Endothelial cell of umbilical vein (primary cell): ENCODE data around the gene OR52A5. TPM values are rescaled to one million over a fixed set of nuclear protein-coding genes. Genes with fewer than 3 reads are reported as not detected.

Source experiments
- BruUV-seq: library from RNA; stranded (reverse); fragments of 400-500 nt; replicated peaks from 2 replicates; lab custom pipeline; 2021; lab: Mats Ljungman, UMichigan
- CTCF ChIA-PET: fragments of 300-600, 350-600 bp; sonication (Branson Sonifier 250); formaldehyde crosslinking; loops from one replicate; lab custom pipeline; 2021; ENCODE audit warnings: antibody characterized with exemption, inconsistent platforms; lab: Charles Lee
- POLR2A ChIA-PET: fragments of 300-600, 350-600 bp; sonication (Branson Sonifier 250); formaldehyde crosslinking; loops from one replicate; lab custom pipeline; 2021; ENCODE audit warnings: antibody characterized with exemption, inconsistent platforms; lab: Charles Lee
- DNase-seq: peaks from one replicate; pipeline ENCODE4 v3.0.0-alpha.2; 2011; ENCODE audit warnings: low read depth, low spot score
- FAIRE-seq: peaks from 2 replicates; lab custom pipeline; 2011; peaks lifted over from hg19 to GRCh38; lab: Jason Lieb, UNC
- H2AFZ ChIP-seq: 2 replicates; pipeline ENCODE4 v1.6.0; 2012; ENCODE audit warnings: low read depth, low read length, control low read depth, inconsistent platforms
- H3K27ac ChIP-seq: 2 replicates; pipeline ENCODE4 v1.5.1; 2011; ENCODE audit warnings: low read depth, mild to moderate bottlenecking, control low read depth, low read length, moderate library complexity; ENCODE audit not compliant: insufficient read depth
- H3K27me3 ChIP-seq, 2 experiments: 2 replicates each; pipeline versions ENCODE4 v1.6.0 to v1.6.1; 2011; ENCODE audit warnings: low read length in 2 of 2, mixed read lengths in 1 of 2; ENCODE audit not compliant: control insufficient read depth in 2 of 2, insufficient read depth in 2 of 2
- H3K36me3 ChIP-seq, 2 experiments: 2 replicates in 1 of 2; 3 replicates in 1 of 2; pipeline ENCODE4 v1.5.1; 2011; ENCODE audit warnings: low read length in 2 of 2, mild to moderate bottlenecking in 1 of 2, moderate library complexity in 1 of 2; ENCODE audit not compliant: control insufficient read depth in 2 of 2, insufficient read depth in 2 of 2; ENCODE audit errors: extremely low read depth in 1 of 2
- H3K4me1 ChIP-seq: 3 replicates; pipeline ENCODE4 v1.5.1; 2011; ENCODE audit warnings: mild to moderate bottlenecking, low read length; ENCODE audit not compliant: control insufficient read depth, insufficient read depth; ENCODE audit errors: extremely low read depth
- H3K4me2 ChIP-seq: 2 replicates; pipeline ENCODE4 v1.6.1; 2011; ENCODE audit warnings: low read length, control low read depth, mixed read lengths; ENCODE audit not compliant: insufficient read depth
- H3K4me3 ChIP-seq, 3 experiments: fragments of 200-600 bp in 1 of 3; sonication (generic), shearing (Covaris generic) in 1 of 3; replicated peaks in 1 of 3; 2 replicates each; pipeline ENCODE4 v1.5.1; 2011 to 2016; ENCODE audit warnings: control low read depth in 3 of 3, low read length in 3 of 3, mild to moderate bottlenecking in 2 of 3, inconsistent platforms in 1 of 3, low read depth in 1 of 3, moderate library complexity in 1 of 3; ENCODE audit not compliant: insufficient read depth in 1 of 3
- H3K79me2 ChIP-seq: 2 replicates; pipeline ENCODE4 v1.6.0; 2012; ENCODE audit warnings: low read length, inconsistent platforms; ENCODE audit not compliant: control insufficient read depth, insufficient read depth
- H3K9ac ChIP-seq: replicated peaks from 2 replicates; pipeline ENCODE3; 2011; ENCODE audit warnings: low read length, control low read depth; ENCODE audit not compliant: insufficient read depth; ENCODE audit errors: extremely low read depth
- H3K9me1 ChIP-seq: replicated peaks from 3 replicates; pipeline ENCODE4 v1.6.0; 2011; ENCODE audit warnings: mild to moderate bottlenecking, low read length; ENCODE audit not compliant: control insufficient read depth, insufficient read depth; ENCODE audit errors: extremely low read depth
- H3K9me3 ChIP-seq: replicated peaks from 2 replicates; pipeline ENCODE4 v1.5.1; 2012; ENCODE audit warnings: low read length, inconsistent platforms; ENCODE audit not compliant: control insufficient read depth, insufficient read depth
- H4K20me1 ChIP-seq: replicated peaks from 2 replicates; pipeline ENCODE3; 2011; ENCODE audit warnings: mild to moderate bottlenecking, low read length; ENCODE audit not compliant: control insufficient read depth, insufficient read depth; ENCODE audit errors: extremely low read depth
- CTCF ChIP-seq, 2 donors: IDR thresholded peaks; 1 replicate in 1 of 2; 2 replicates in 1 of 2; pipeline ENCODE4 v1.5.1; 2011; ENCODE audit warnings: low read length in 2 of 2, mild to moderate bottlenecking in 2 of 2, moderate library complexity in 2 of 2, control low read depth in 1 of 2, inconsistent platforms in 1 of 2, low read depth in 1 of 2; ENCODE audit not compliant: insufficient read depth in 1 of 2; ENCODE audit errors: extremely low read depth in 1 of 2
- FOS ChIP-seq: IDR thresholded peaks from 2 replicates; pipeline ENCODE4 v1.6.1; 2011; ENCODE audit warnings: mild to moderate bottlenecking, low read length, moderate library complexity, borderline replicate concordance; ENCODE audit not compliant: insufficient read depth
- dilution Hi-C: fragments of 300-500 bp; cut with MboI; formaldehyde crosslinking; loops from one replicate; pipeline ENCODE4 v1.15.0; 2019; ENCODE audit warnings: low sequenced_read_pairs; ENCODE audit not compliant: extremely low pct_ligation_motif_present
- intact Hi-C: fragments of 100-400 bp; cut with micrococcal nuclease; formaldehyde crosslinking; loops from one replicate; pipeline ENCODE4 v1.10.0; 2022
- polyA plus RNA-seq, 4 experiments: library from polyadenylated mRNA; depleted of rRNA in 3 of 4; stranded (reverse) in 3 of 4; unstranded in 1 of 4; fragments of >200 nt; gene quantifications; 2 replicates each; pipeline versions ENCODE4 v1.2.1 to v1.2.3, GENCODE V29; 2011 to 2012; ENCODE audit warnings: missing spikeins in 1 of 4
- total RNA-seq: library from RNA; stranded (reverse); gene quantifications from 2 replicates; pipeline ENCODE4 v1.2.3, GENCODE V29; 2021

Gene OR52A5
- total and polyA plus RNA-seq, 2 donors (not counting 3 experiments of a cell fraction or from before 2014, with no cell fraction given) = not detected

GRCh38 chr11:5123802-5124521 is 14.2 kb downstream of the OR52A5 start:
- Histone ChIP-seq H3K79me2 (no peaks in the 10 kb centered on the region), H3K9ac (no peak overlapping the region), H3K4me1 (no peaks in the 10 kb centered on the region), H4K20me1 (no peaks in the 10 kb centered on the region), H3K4me2 (no peak overlapping the region), H2AFZ (no peak overlapping the region), H3K9me3 (no peaks in the 10 kb centered on the region), H3K9me1 (no peaks in the 10 kb centered on the region), H3K4me3 (no peak overlapping the region), H3K27ac (no peak overlapping the region), H3K27me3 (no peaks in the 10 kb centered on the region), H3K36me3 (no peaks in the 10 kb centered on the region)
- ChIA-PET POLR2A (no interaction called here), CTCF (interaction anchor here (0.7 to 2.5 kb wide), 12 partner anchors 15 to 686 kb away, joined by 3 to 58 read pairs (median 4); partner anchors contain the start of gene OR52A5)
- TF ChIP-seq CTCF (IDR thresholded peaks at IDR 0.05; ENCODE audit: extremely low read depth in 1 of 2, insufficient read depth in 1 of 2, low read depth in 1 of 2, low read length in 2 of 2) = peak; percentile 68 to 80
- no peak for TF ChIP-seq FOS
- DNase-seq = peak; percentile 75
- intact Hi-C loops = loop anchor here (1.0 to 10.0 kb wide), 6 partner anchors 81 to 768 kb away; partner anchors contain the start of genes OR52E5 and OR52N2
- dilution Hi-C loops = no loop called here
- FAIRE-seq = no peak
- no TSS peak for BruUV-seq

- Histone ChIP-seq H2AFZ (no peak overlapping the region), H3K4me3 (no peak overlapping the region), H3K27ac (no peak overlapping the region), H3K36me3 (no peaks in the 10 kb centered on the region), H3K9ac (no peak overlapping the region), H3K4me2 (no peak overlapping the region), H3K27me3 (peaks cover 0 to 2% of the 10 kb centered on the region in 2 experiments), H3K9me3 (no peaks in the 10 kb centered on the region), H3K79me2 (no peaks in the 10 kb centered on the region), H3K9me1 (no peaks in the 10 kb centered on the region), H4K20me1 (no peaks in the 10 kb centered on the region), H3K4me1 (no peaks in the 10 kb centered on the region)
- no peak for DNase-seq
- intact Hi-C loops = no loop called here
- TF ChIP-seq CTCF (IDR thresholded peaks at IDR 0.05; ENCODE audit: extremely low read depth in 1 of 2, insufficient read depth in 1 of 2, low read depth in 1 of 2, low read length in 2 of 2) = no peak
- no peak for FAIRE-seq
- no TSS peak for BruUV-seq
- dilution Hi-C loops = no loop called here
- POLR2A ChIA-PET = no interaction called here
- CTCF ChIA-PET = interaction anchor here (0.9 to 2.3 kb wide), 3 partner anchors 261 to 772 kb away, joined by 3 to 6 read pairs (median 6); no protein-coding TSS in a partner anchor
Observed at GRCh38 chr11:5118893-5119292, 19.3 kb downstream of the OR52A5 start.
